Chondrocyte (in vitro differentiated cells): ENCODE data around the gene CTNS. TPM values are rescaled to one million over a fixed set of nuclear protein-coding genes. Genes with fewer than 3 reads are reported as not detected.

ENCODE experiments used
- DNase-seq: peaks from one replicate; pipeline ENCODE4 v3.0.0; 2021; ENCODE audit warnings: mixed read lengths, low spot score
- H3K27ac Mint-ChIP-seq: one replicate; pipeline ENCODE4 v1.8.0; 2021; ENCODE audit warnings: mild to moderate bottlenecking, moderate library complexity, mixed read lengths; ENCODE audit not compliant: unreplicated experiment
- H3K27me3 Mint-ChIP-seq: 2 replicates; pipeline ENCODE4 v1.8.0; 2021; ENCODE audit warnings: low read depth, mixed read lengths
- H3K36me3 Mint-ChIP-seq: 2 replicates; pipeline ENCODE4 v1.8.0; 2021; ENCODE audit warnings: low read depth, mixed read lengths
- H3K4me1 Mint-ChIP-seq: 2 replicates; pipeline ENCODE4 v1.8.0; 2021; ENCODE audit warnings: low read depth, mild to moderate bottlenecking, mixed read lengths
- H3K4me3 Mint-ChIP-seq: one replicate; pipeline ENCODE4 v1.8.0; 2021; ENCODE audit warnings: mild to moderate bottlenecking, moderate library complexity, mixed read lengths; ENCODE audit not compliant: unreplicated experiment
- H3K9me3 Mint-ChIP-seq: 2 replicates; pipeline ENCODE4 v1.8.0; 2021; ENCODE audit warnings: low read depth, mixed read lengths
- CTCF ChIP-seq: fragments of 200-600 bp; sonication (generic); IDR thresholded peaks from 2 replicates; pipeline ENCODE4 v1.5.0; 2021; ENCODE audit warnings: antibody characterized with exemption, mild to moderate bottlenecking, moderate library complexity
- total RNA-seq: library from RNA; stranded (reverse); gene quantifications from 3 replicates; pipeline ENCODE4 v1.2.1, GENCODE V29; 2021

The CTNS gene
- total RNA-seq, 1 donor from 2014 or later, result 17.8 TPM

DNA sequence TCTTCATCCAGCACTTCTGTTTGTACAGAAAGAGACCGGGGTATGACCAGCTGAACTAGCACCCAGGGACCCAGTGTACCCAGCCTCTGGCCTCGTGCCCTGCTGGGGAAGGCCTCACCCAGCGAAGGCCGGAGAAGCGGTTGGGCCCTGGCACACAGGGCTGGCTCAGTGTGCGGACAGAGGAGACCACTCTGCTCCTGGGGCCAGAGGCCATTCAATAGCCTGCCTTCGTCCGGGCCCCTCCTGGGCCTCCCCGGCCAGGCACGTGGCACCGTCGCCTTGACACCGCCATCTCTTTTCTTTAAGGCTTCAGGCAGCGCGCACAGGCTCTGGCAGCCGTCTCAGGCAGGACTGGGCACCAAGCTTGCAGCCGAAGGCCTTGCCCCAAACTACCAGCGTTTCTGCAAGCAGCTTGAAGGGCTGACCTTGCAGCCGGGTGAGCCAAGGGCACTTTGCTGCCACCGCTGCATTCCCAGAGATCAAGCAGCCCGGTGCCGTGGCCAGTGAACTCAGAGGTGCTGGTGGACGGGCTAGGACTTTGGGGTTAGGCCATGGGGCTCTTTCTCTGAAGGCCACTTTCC is 23.8 kb downstream of the CTNS start:
- TF ChIP-seq CTCF, result no peak
- H3K27me3 Mint-ChIP-seq, result no peaks in the 10 kb centered on the region
- H3K9me3 Mint-ChIP-seq, result no peaks in the 10 kb centered on the region
- H3K27ac Mint-ChIP-seq, result peak overlapping the region; percentile 89
- H3K4me1 Mint-ChIP-seq, result peaks cover 32% of the 10 kb centered on the region
- no peak for DNase-seq
- peaks cover 4% of the 10 kb centered on the region for H3K36me3 Mint-ChIP-seq
- no peak overlapping the region for H3K4me3 Mint-ChIP-seq

GRCh38 chr17:3663102-3664011 is 26.8 kb downstream of the CTNS start:
- no peak for TF ChIP-seq CTCF
- Mint-ChIP-seq H3K36me3 (peaks cover 7% of the 10 kb centered on the region), H3K27ac (peak overlapping the region; percentile 41), H3K4me1 (peaks cover 53% of the 10 kb centered on the region), H3K27me3 (no peaks in the 10 kb centered on the region), H3K9me3 (no peaks in the 10 kb centered on the region), H3K4me3 (no peak overlapping the region)
- DNase-seq, result no peak

GRCh38 chr17:3665834-3666233 is 29.3 kb downstream of the CTNS start:
- Mint-ChIP-seq H3K4me1 (peaks cover 41% of the 10 kb centered on the region), H3K36me3 (peaks cover 7% of the 10 kb centered on the region), H3K27me3 (no peaks in the 10 kb centered on the region), H3K4me3 (peak overlapping the region; percentile 91), H3K9me3 (no peaks in the 10 kb centered on the region), H3K27ac (peak overlapping the region; percentile 63)
- DNase-seq, result no peak
- no peak for TF ChIP-seq CTCF

DNA sequence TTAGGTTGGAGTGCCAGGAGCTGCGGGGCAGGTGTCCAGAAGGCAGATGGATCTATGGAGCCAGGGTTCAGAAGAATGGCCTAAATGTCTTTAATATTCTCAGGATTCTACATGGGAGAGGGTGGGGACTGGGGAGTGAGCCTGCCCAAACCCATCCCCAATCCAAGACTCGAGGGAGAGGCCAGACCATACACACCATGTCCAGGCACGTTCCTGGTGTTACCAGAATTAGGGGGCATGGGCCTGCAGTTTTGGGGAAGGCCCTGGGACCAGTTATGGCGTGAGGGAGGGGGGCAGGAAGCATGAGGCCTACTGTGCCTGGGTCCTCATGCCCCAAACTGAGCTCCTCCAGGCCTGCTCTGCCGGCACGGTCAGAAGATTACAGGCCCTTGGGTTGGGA is 30.0 kb downstream of the CTNS start:
- DNase-seq, result no peak
- peaks cover 37% of the 10 kb centered on the region for H3K4me1 Mint-ChIP-seq
- peaks cover 7% of the 10 kb centered on the region for H3K36me3 Mint-ChIP-seq
- H3K9me3 Mint-ChIP-seq, result no peaks in the 10 kb centered on the region
- peak overlapping the region; percentile 91 for H3K4me3 Mint-ChIP-seq
- TF ChIP-seq CTCF, result no peak
- no peaks in the 10 kb centered on the region for H3K27me3 Mint-ChIP-seq
- peak overlapping the region; percentile 92 for H3K27ac Mint-ChIP-seq

DNA sequence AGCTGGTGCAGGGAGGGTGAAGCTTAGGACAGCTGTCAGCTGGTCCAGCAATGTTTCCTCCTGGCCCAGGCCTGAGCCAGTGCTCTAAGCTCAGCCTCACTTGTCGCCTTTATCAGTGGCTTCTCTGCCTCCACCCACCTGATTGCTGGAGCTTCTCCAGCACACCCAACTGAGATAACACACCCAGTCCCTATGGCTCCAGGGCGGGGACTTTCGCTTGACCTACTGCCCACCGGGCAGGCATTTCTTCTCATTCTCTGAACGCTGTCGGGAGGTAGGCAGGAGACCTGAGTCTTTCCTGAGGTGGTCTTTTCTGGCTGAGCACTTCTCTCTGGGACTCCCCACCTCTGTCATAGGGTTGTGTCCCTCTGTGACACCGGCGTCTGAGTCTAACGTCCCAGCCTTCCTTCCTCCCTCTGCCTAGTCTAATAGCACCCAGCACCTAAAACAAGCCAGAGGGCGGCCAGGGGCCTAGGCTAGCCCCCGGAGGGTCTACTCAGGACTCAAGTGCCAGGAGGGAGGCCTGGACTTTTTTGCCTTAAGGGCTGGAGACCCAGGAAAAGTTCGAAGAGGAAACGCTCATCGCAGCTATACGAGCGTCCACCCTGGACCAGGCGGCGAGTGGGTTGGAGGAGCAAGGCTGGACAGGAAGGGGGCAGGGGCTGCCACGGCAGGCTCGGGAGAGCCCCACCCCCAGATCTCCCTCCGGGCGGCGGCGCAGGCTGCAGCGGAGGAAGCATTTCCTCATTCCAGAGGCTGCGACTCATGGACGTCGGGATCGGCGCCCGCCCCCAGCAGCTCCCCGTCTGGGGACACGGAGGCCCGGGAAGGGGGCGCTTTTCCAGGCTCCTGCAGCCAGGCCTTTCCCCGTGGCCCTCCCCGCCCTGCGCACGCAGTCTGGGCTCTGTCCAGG is 31.1 kb downstream of the CTNS start:
- no peaks in the 10 kb centered on the region for H3K27me3 Mint-ChIP-seq
- H3K36me3 Mint-ChIP-seq, result peaks cover 5% of the 10 kb centered on the region
- TF ChIP-seq CTCF, result peak; percentile 43
- no peaks in the 10 kb centered on the region for H3K9me3 Mint-ChIP-seq
- peak overlapping the region; percentile 91 for H3K4me3 Mint-ChIP-seq
- H3K27ac Mint-ChIP-seq, result peak overlapping the region; percentile 95
- DNase-seq, result no peak
- H3K4me1 Mint-ChIP-seq, result peaks cover 37% of the 10 kb centered on the region
